Brain pericyte (primary cell): ENCODE data around the gene SPON2.
"Not testable (repeated sequence)": the region's sequence is repeated elsewhere in the genome, so short reads cannot be mapped to it uniquely, and the experiment has no call there.

Source experiments
- DNase-seq: peaks from one replicate; pipeline ENCODE4 v3.0.0-alpha.2; 2012; ENCODE audit warnings: low read depth, low spot score

Gene SPON2

GRCh38 chr4:1152290-1152689 is 20.1 kb downstream of the SPON2 start:
- DNase-seq: no peak

DNA sequence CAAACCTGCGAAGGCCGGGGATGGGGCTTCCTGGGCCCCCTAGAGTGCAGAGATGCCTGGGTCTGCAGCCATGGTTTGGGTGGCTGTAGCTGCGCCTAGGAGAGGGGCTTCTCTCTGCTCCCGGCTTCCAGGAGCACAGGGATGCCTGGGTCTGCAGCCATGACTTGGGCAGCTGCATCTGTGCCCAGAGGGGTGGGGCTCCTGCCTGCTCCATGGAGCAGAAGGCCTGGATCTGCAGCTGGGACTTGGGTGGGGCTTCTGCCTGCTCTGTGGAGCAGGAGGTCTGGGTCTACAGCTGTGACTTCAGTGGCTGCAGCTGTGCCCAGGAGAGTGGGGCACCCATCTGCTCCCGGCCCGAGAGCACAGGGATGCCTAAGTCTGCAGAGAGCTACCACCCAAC is 20.8 kb downstream of the SPON2 start:
- DNase-seq: no peak

- no peak for DNase-seq
Observed at GRCh38 chr4:1150875-1151274, 21.5 kb downstream of the SPON2 start.

- DNase-seq: no peak
Observed at GRCh38 chr4:1139860-1140259, 32.5 kb downstream of the SPON2 start.

GRCh38 chr4:1137850-1138249 is 34.5 kb downstream of the SPON2 start:
- no peak for DNase-seq

- no peak for DNase-seq
Observed at GRCh38 chr4:1137063-1137776, 35.2 kb downstream of the SPON2 start.

- no peak for DNase-seq
Observed at GRCh38 chr4:1136048-1136447, 36.3 kb downstream of the SPON2 start.

DNA sequence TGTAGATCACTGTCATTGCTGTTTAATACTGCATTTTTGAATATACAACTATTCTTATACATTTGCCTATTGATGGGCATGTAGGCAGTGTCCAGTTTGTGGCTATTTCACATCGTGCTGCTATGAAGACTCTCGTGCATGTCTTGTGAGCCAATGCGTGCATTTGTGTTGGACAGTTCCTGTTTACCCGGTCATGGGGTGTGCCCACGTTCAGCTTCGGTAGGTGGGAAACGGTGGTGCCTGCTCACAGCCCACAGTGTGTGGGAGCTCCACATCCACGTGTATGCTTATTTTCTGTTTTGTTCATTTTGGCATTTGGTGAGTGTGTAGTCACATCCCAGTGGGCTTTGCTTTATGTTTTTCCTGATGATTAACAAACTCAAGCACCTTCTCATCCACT is 39.4 kb downstream of the SPON2 start:
- no peak for DNase-seq

- DNase-seq: peak; percentile 61
Observed at GRCh38 chr4:1130316-1131186, 41.8 kb downstream of the SPON2 start.

GRCh38 chr4:1126506-1126905 is 45.9 kb downstream of the SPON2 start:
- no peak for DNase-seq

GRCh38 chr4:1125466-1125865 is 46.9 kb downstream of the SPON2 start:
- not testable (repeated sequence) for DNase-seq

DNA sequence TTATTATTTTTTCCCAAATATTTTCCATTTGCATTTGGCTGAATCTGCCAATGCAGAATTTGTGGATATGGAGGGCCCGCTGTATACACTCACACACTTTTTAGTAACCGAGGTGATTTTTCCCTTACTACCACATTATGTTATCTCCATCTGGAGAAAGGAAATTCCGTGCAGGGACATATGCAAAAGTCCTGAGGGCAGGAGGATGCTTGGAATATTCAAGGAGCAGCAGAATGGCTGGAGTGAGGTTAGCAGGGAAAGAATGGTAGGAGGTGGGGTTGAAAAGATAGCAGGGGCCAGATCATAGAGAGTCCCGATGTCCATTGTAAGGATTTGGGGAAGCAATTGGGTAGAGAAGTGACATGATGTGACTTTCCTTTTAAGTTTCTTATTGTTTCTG is 47.6 kb downstream of the SPON2 start:
- DNase-seq: no peak

DNA sequence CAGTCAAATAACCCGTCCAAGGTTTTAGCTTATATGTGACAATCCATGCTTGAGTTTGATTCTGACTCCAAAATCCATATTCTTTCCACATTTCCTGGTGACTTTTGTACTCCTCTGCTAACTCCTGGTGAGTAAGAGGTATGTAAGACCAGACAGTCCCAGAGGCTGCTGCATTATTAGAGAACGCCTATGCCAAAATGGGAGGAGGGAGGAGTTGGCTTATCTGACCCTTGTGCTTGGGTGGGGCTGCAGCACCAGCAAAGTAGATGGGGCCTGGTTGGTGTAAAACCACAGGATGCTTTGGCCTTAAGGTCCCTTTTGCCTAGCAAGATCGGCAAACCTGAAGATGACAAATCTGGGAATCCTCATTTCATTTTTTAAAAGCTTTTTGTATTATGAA is 49.9 kb downstream of the SPON2 start:
- DNase-seq: no peak
